ENCODE results near the gene LCTL.
"Not testable (repeated sequence)": the region's sequence is repeated elsewhere in the genome, so short reads cannot be mapped to it uniquely, and the experiment has no call there.

LCTL gene

DNA sequence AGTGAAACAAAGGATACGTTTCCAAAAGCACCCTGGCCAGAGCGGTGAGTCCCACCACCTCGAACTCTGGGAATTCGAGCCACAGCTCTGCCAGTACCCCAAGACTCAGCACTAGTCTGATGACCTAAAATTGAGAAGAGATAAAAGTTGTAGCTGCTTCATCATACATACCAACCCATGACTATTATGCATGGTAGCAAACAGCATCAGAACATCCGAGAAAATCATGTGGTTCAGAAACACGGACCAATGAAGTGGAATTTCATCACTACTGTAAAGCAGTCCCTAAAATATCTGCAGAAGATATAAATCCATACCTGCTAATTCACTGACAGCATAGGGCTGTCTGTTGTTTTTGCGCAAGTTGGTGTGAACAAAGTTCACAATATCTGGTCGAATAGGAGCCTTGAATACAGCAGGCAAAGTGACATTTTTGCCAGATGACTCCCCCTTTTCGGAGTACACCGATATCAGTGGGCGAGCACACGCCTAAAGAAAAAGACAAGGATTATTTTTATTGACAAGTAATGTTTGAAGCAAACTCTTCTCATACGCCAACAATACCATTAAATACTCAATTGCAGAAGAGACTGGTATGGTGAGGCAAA, 62.7 kb downstream of the LCTL start:
- not testable (repeated sequence) for DNase-seq

- no peak for DNase-seq
Measured at GRCh38 chr15:66502491-66502890, 63.3 kb downstream of the LCTL start.

- not testable (repeated sequence) for DNase-seq
Measured at GRCh38 chr15:66500346-66500745, 65.5 kb downstream of the LCTL start.

DNA sequence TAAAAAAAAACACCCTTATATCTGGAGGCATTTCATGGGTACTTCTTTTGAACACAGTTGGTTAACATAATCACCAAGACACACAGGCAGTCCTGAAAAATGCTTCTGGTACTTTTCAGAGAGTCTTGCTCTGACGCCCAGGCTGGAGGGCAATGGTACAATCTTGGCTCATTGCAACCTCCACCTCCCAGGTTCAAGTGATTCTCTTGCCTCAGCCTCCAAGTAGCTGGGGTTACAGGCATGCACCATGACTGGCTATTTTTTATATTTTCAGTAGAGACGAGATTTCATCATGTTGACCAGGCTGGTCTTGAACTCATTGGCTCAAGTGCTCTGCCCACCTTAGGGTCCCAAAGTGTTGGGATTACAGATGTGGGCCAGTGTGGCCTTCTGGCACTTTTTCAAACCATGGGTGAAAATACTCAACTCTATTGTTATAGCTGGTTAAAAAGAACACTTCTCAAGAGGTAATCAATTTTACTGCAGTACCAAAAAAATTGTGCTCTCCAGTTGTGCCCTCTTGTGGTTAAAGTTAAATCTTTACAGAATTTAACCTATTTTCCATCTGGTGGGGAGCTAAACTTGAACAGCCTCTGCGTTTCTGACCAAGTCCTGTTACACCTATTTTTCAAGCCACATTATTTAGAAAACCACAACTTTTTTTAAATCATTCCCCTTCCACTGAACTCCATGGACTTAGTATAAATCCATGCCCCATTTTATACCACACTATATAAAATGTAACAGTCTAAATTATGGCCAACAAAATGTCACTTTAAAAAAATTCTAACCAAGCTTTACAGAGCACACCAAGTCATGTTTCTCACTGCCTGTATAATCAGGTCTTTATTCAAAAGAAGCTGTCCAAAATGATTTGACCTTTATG, 67.1 kb downstream of the LCTL start:
- DNase-seq, result no peak
